ENCODE data around the gene CACFD1.

- TF ChIP-seq CTCF (IDR thresholded peaks at IDR 0.05) (no peak), EZH2 (IDR thresholded peaks at IDR 0.05; ENCODE audit: borderline replicate concordance, insufficient read depth, low read depth, low read length, poor library complexity, severe bottlenecking) (no peak)
Measured at GRCh38 chr9:133508046-133508445, 48.3 kb downstream of the CACFD1 start.
